ENCODE data around the gene ATAD1.

Gene ATAD1

DNA sequence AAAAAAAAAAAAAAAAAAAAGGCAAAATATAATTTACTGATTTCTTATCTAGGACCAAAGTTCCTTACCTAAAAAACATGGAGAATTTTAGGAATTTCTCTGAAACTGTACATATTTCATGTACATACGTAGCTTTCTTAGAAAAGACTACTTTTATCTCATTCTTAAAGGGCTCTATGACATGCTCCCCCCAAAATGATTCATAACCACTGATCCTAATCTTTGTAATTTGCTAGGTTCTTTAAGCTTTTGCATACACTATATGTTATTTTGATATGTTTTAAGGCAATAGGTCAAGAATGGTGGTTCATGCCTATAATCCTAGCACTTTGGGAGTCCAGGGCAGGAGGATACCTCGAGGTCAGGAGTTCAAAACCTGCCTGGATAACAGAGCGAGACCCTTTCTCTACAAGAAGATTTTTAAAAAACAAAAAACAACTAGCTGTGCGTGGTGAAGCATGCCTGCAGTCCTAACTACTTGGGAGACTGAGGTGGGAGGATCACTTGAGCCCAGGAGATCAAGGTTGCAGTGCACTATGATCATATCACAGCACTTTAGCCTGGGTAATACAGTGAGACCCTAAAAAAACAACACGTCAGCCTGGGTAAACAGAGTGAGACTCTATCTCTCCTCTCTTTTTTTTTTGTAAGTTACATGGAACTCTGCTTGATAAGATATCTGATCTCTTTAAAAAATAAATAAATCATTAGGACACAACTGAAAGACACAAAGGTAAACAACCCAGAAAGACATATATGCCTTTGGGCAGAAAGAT, 54.8 kb downstream of the ATAD1 start:
- no peaks in the 10 kb centered on the region for H3F3A ChIP-seq (ENCODE audit: control insufficient read depth, insufficient read depth)
- TF ChIP-seq, protein P1, sequence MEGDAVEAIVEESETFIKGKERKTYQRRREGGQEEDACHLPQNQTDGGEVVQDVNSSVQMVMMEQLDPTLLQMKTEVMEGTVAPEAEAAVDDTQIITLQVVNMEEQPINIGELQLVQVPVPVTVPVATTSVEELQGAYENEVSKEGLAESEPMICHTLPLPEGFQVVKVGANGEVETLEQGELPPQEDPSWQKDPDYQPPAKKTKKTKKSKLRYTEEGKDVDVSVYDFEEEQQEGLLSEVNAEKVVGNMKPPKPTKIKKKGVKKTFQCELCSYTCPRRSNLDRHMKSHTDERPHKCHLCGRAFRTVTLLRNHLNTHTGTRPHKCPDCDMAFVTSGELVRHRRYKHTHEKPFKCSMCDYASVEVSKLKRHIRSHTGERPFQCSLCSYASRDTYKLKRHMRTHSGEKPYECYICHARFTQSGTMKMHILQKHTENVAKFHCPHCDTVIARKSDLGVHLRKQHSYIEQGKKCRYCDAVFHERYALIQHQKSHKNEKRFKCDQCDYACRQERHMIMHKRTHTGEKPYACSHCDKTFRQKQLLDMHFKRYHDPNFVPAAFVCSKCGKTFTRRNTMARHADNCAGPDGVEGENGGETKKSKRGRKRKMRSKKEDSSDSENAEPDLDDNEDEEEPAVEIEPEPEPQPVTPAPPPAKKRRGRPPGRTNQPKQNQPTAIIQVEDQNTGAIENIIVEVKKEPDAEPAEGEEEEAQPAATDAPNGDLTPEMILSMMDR (IDR thresholded peaks at IDR 0.05; ENCODE audit: low read depth, low read length, poor library complexity, severe bottlenecking), result no peak
- TF ChIP-seq EZH2phosphoT487 (IDR thresholded peaks at IDR 0.05; ENCODE audit: borderline replicate concordance, low read length), result no peak
- H3K4me2 ChIP-seq (ENCODE audit: low read length), result no peak overlapping the region
- H4K20me1 ChIP-seq (ENCODE audit: control insufficient read depth, insufficient read depth, low read depth, low read length), result no peaks in the 10 kb centered on the region
- H3K4me1 ChIP-seq (ENCODE audit: control insufficient read depth, low read length), result no peaks in the 10 kb centered on the region
- no peaks in the 10 kb centered on the region for H3K79me2 ChIP-seq (ENCODE audit: control insufficient read depth, low read length)
- no peaks in the 10 kb centered on the region for H3K9me3 ChIP-seq (ENCODE audit: control insufficient read depth, insufficient read depth, low read length)
- no peaks in the 10 kb centered on the region for H3K9me2 ChIP-seq (replicated peaks; ENCODE audit: control insufficient read depth, low read length)
- peaks cover 44% of the 10 kb centered on the region for H3K36me3 ChIP-seq (ENCODE audit: control insufficient read depth, low read length)
- H3K4me3 ChIP-seq (ENCODE audit: low read length), result no peak overlapping the region
- no peaks in the 10 kb centered on the region for H3K27me3 ChIP-seq (ENCODE audit: control insufficient read depth, low read length)
- H3K27ac ChIP-seq (ENCODE audit: low read depth, low read length), result no peak overlapping the region

- Histone ChIP-seq H3K27ac (ENCODE audit: low read depth, low read length) (no peak overlapping the region), H3K4me3 (ENCODE audit: low read length) (no peak overlapping the region), H4K20me1 (ENCODE audit: control insufficient read depth, insufficient read depth, low read depth, low read length) (no peaks in the 10 kb centered on the region), H3K36me3 (ENCODE audit: control insufficient read depth, low read length) (peaks cover 37% of the 10 kb centered on the region), H3K9me2 (replicated peaks; ENCODE audit: control insufficient read depth, low read length) (no peaks in the 10 kb centered on the region), H3K27me3 (ENCODE audit: control insufficient read depth, low read length) (no peaks in the 10 kb centered on the region), H3F3A (ENCODE audit: control insufficient read depth, insufficient read depth) (no peaks in the 10 kb centered on the region), H3K4me1 (ENCODE audit: control insufficient read depth, low read length) (no peaks in the 10 kb centered on the region), H3K9me3 (ENCODE audit: control insufficient read depth, insufficient read depth, low read length) (no peaks in the 10 kb centered on the region), H3K4me2 (ENCODE audit: low read length) (no peak overlapping the region), H3K79me2 (ENCODE audit: control insufficient read depth, low read length) (no peaks in the 10 kb centered on the region)
- no peak for TF ChIP-seq EZH2phosphoT487 (IDR thresholded peaks at IDR 0.05; ENCODE audit: borderline replicate concordance, low read length)
- TF ChIP-seq, protein P1 (IDR thresholded peaks at IDR 0.05; ENCODE audit: low read depth, low read length, poor library complexity, severe bottlenecking), result no peak
Observed at GRCh38 chr10:87761892-87762291, 56.1 kb downstream of the ATAD1 start.

DNA sequence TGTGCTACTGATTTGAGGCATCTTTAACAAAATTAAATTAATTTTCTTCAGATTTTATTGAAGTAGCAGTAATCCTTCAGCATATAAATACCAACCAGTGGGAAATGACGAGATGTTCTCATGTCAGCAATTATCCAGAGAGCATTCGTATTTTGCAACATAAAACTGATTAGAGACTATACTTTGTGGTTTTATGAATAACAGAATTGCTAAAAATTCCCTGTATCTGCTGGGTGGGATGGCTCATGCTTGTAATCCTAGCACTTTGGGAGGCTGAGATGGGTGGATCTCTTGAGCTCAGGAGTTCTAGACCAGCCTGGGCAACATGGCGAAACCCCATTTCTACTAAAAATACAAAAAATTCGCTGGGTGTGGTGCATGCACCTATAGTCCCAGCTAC, 56.9 kb downstream of the ATAD1 start:
- no peaks in the 10 kb centered on the region for H3K4me1 ChIP-seq (ENCODE audit: control insufficient read depth, low read length)
- TF ChIP-seq, protein P1 (IDR thresholded peaks at IDR 0.05; ENCODE audit: low read depth, low read length, poor library complexity, severe bottlenecking), result no peak
- no peak for TF ChIP-seq EZH2phosphoT487 (IDR thresholded peaks at IDR 0.05; ENCODE audit: borderline replicate concordance, low read length)
- no peak overlapping the region for H3K27ac ChIP-seq (ENCODE audit: low read depth, low read length)
- H3K27me3 ChIP-seq (ENCODE audit: control insufficient read depth, low read length), result no peaks in the 10 kb centered on the region
- H3K4me3 ChIP-seq (ENCODE audit: low read length), result no peak overlapping the region
- H4K20me1 ChIP-seq (ENCODE audit: control insufficient read depth, insufficient read depth, low read depth, low read length), result no peaks in the 10 kb centered on the region
- H3K9me2 ChIP-seq (replicated peaks; ENCODE audit: control insufficient read depth, low read length), result no peaks in the 10 kb centered on the region
- no peak overlapping the region for H3K4me2 ChIP-seq (ENCODE audit: low read length)
- peaks cover 42% of the 10 kb centered on the region for H3K36me3 ChIP-seq (ENCODE audit: control insufficient read depth, low read length)
- no peaks in the 10 kb centered on the region for H3K79me2 ChIP-seq (ENCODE audit: control insufficient read depth, low read length)
- no peaks in the 10 kb centered on the region for H3F3A ChIP-seq (ENCODE audit: control insufficient read depth, insufficient read depth)
- no peaks in the 10 kb centered on the region for H3K9me3 ChIP-seq (ENCODE audit: control insufficient read depth, insufficient read depth, low read length)
